GF-D8 (cell line): ENCODE measurements around the gene RPTOR.

ENCODE experiments used
- DNase-seq: peaks from one replicate; lab custom pipeline; 2025; lab: John Stamatoyannopoulos, UW

Gene RPTOR

GRCh38 chr17:80913928-80914821 is 369.5 kb downstream of the RPTOR start:
- no peak for DNase-seq

- no peak for DNase-seq
Observed at GRCh38 chr17:80916246-80916645, 371.6 kb downstream of the RPTOR start.

DNA sequence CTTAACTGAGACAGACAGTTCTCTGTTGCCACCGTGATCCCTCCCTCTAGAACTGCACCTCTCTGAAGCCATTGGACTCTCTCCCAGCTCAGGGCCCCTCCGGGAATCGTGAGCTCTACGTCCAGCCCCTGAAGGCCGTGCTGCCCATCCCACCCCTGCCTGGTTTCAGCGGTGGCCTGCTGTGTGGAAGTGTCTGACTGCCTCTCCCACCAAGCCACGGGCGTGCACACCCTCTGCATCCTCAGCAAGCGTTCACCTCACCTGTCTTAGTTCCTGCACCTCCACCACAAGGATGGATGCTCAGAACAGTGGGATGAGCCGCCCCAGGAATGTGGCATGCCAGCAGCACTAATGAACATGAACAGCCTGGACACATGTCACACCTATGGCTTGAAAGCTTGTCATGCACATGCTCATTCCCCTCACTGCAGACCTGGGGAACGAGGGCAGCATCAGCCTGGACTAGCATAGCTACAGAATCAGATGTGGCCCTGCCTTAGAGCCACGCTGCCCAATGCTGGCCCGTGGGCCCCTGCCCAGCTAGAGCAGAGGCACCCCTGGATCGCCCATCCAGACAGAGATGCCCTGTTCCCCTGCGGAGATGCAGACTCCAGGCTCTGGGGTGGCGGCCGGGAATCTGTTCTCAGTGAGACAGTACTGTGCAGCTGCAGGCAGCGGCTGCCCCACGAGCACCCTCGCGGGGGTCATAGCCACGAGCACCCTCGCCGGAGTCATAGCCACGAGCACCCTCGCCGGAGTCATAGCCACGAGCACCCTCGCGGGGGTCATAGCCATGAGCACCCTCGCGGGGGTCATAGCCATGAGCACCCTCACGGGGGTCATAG is 373.3 kb downstream of the RPTOR start:
- no peak for DNase-seq

GRCh38 chr17:80918731-80919130 is 374.1 kb downstream of the RPTOR start:
- no peak for DNase-seq

GRCh38 chr17:80919331-80920311 is 375.0 kb downstream of the RPTOR start:
- DNase-seq: no peak

GRCh38 chr17:80920441-80920840 is 375.8 kb downstream of the RPTOR start:
- DNase-seq: no peak

- no peak for DNase-seq
Observed at GRCh38 chr17:80921159-80921558, 376.5 kb downstream of the RPTOR start.

DNA sequence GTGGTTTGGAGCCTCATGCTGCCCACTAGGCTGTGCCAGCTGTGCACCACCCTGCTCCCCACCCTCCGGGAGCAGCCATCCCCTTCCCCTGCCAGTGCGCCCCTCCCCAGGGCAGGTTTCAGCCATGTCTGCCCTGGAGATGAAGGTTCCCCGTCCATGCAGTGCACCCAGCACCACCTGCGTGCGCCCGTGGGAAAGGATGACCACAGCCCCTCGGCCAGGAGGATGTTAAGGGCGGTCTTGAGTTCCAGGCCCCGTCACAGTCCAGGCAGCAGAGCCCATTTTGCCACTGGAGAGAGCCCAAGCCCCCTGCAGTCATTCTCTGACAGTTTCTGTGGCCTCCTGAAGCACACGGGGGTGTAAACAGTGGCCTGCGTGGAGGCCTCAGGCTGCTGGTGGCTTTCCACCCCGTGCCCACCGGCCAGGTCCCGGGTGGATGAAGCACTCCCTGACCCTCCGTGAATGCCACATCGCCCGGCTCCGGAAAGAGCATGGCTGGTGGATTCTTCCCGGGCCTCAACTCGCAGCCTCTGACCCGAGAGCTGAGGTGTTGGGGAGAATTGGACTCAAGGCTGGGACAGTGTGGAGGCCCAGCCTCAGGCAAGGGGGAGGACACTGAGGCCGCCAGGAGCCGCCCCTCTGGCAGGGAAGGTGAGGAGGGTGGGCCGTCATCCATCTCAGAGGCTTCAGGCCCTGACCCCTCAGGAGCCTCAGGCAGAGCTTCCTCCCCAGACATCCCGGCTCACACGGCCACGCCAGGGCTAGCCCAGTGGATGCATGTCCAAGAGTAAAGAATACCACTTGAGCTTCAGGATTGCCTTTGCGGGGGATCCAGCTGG is 377.3 kb downstream of the RPTOR start:
- no peak for DNase-seq

- no peak for DNase-seq
Observed at GRCh38 chr17:80922580-80923160, 378.0 kb downstream of the RPTOR start.

GRCh38 chr17:80923211-80924110 is 378.8 kb downstream of the RPTOR start:
- DNase-seq: no peak

GRCh38 chr17:80924111-80924806 is 379.6 kb downstream of the RPTOR start:
- no peak for DNase-seq

DNA sequence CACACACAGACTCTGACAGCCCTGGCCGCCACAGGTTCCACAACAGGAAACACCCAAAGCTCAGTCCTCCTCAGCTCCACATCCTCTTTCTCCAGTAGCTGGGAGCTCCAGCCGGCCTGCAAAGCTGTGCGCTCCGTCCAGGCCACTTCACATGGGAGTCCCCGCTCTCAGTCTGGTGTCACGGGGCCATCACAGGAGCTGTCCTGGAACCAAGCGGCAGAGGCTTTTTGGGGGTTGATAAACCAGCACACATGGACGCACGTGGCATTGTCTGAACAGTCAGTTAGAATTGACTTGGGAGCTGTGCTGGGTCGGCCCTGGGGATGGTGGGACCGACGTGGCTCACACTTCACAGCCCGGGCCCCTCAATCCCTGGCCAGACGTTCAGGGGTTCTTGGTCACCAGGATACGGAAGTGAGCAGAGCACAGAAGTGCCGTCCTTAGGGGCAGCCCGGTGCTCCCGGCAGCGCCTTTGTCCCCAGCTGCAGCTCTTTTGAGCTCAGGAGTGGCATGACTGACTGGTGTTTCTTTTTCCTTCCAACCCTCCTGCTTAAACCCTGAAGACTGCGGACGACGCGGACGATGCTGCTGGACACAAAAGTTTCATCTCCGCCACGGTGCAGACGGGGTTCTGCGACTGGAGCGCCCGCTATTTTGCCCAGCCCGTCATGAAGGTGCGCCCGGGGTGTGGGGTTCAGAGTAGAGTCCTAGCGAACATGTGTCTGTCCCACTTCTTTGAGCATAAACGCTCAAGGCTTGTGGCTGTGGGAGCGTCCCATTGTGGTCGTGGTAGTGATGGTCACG is 380.4 kb downstream of the RPTOR start:
- DNase-seq: no peak

- DNase-seq: no peak
Observed at GRCh38 chr17:80925688-80926335, 381.2 kb downstream of the RPTOR start.

DNA sequence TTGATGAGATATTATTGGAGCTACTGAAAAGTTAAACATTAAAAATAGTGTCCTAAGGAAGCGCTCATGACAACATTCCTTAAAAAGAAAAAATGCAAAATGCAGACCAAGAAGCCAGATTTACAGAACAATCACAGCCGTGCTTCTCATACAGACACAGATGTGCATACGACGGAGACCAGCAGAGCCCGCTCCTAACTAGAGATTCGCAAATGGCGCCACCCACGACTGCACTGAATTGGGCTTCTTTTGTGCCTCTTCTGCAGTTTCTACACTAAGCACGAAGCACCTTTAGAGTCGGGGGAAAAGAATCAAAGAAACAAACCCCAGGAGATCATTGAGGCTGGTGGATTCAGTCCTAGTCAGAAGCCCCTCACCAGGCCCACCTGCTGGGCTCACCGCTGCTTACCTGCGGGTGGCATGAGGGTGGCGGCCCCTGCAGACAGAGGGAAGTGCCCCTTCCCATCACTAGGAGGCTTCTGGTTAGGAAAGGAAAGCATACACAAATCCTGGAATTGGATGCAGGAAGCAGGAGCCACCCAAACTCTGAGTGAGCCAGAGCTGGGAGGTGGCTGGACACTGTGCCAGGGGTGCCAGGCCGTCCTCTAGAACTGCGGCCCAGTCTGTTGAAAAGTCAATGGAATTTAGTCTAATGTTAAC is 382.1 kb downstream of the RPTOR start:
- DNase-seq: no peak

DNA sequence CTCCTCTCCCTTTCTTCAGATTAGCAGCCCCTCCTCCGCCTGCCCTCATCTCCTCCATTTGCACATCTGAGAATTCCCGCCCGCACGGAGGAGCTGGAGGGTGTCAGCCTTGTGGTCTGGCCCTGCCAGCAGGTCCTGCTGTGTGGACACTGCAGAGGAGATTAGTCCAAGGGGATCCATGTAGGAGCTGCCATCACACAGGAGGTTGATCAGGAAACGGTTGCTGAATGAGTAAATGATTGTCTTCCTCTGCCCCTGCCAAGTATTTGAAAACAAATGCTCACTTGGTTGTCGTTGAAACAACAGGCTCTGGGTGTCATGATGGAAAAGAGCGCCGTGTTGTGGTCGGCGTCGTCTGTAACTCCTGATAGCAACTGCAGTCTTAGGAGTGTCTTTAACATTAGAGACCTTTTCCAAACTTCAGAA is 383.2 kb downstream of the RPTOR start:
- no peak for DNase-seq

DNA sequence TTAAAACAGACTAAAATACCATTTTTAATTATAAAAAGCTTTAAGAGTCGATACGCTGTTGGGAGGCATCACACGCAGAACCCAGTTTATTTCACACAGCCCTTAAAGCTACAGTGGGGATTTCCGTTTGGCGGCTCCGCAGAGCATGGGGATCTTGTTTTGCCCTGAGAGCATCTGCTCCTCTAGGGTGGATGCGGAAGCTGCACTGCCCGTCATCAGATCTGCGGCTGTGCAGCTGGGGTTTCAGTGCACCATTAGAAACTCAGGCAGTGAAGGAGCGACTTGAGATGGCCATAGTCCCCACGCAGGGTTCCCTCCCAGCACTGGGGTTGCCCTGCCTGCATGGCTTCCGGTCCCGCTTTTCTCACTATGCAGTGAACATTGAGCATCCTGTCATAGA is 384.8 kb downstream of the RPTOR start:
- DNase-seq: no peak
